HG02623 (cell line): ENCODE measurements around the gene NLRC3.

Source experiments
- ATAC-seq: cut with Tn5 transposase; IDR thresholded peaks from one replicate; pipeline ENCODE4 v1.9.1; 2021; ENCODE audit warnings: moderate library complexity; ENCODE audit not compliant: unreplicated experiment

The NLRC3 gene

DNA sequence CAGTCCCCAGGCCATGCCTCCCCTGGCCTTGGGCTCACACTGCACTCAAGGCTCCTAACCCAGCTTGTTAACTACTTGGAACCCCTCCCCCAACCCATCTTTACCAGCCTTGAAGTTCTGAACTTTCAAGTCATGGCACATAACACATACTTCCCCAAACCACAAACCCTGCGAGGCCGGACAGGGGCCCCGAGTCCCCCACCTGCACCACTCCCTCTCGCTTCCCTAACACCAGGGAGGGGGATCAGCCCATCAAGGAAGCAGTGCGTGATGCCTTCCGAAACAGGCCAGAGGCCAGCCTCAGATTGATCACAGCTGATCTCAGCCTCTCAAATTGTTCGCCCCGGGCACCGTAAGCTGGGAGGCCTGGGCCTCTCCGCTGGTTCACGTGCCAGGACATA lies 3.0 kb upstream of the NLRC3 start:
- no peak for ATAC-seq

GRCh38 chr16:3579776-3580175 lies 2.6 kb upstream of the NLRC3 start:
- ATAC-seq = no peak

DNA sequence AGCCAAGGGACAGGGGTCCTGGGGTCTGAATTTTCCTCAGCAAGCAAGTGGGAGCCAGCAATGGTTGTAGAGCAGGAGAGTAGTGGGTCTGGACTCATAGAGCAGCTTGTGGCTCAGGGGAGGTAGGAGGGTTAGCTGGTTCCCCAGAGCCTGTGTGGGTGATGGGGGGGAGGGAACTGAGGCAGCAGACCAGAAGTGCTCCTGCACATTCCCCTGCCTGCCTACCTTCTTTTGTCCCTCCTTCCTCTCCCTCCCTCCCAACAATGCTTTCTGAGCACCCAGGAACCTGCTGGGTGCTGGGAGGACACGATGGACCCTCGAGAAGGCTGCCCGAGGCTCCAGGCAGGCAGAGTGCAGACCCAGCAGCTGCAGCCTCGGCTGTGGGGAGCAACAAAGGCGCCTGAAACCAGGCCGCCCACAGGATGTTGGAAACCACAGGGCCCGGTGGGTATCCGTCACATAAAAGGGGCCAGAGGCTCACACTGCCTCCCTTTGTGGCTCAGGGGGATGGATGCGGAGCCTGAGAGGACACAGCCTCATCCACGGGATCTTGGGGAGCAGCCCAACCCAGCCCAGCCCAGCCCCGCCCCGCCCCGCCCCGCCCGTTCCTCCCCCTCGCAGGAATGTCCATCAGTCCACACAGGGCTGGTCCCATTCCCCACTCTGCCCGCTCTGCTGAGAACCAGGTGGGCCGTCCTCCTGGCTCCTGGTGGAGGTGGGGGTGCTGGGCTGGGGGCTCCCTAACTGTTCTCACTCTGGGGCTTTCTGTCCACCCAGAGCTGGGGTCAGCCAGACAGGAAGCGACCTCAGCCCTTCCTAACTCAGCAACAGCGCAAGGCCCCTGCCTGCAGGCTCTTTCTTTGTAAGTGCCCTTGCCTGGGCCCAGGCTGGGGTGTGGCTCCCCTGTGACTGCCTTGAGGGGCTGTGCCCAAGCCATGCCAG lies 1.7 kb upstream of the NLRC3 start:
- peak; percentile 53 for ATAC-seq

DNA sequence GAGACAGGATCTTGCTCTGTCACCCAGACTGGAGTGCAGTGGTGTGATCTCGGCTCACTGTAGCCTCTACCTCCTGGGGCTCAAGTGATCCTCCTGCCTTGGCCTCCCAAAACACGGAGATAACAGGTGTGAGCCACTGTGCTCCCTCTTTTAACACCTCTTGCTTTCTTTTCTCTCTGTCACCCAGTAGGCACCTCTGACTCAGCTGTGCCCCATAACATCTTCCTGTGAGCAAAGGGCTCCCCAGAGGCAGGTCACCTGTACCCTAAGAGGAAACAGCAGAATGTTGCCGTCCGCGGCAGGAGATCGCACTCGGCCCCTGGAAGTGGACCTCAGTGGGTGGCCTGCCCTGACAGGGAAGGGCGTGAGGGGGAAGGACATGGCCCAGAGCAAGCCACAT lies 918 bp upstream of the NLRC3 start:
- ATAC-seq = no peak

DNA sequence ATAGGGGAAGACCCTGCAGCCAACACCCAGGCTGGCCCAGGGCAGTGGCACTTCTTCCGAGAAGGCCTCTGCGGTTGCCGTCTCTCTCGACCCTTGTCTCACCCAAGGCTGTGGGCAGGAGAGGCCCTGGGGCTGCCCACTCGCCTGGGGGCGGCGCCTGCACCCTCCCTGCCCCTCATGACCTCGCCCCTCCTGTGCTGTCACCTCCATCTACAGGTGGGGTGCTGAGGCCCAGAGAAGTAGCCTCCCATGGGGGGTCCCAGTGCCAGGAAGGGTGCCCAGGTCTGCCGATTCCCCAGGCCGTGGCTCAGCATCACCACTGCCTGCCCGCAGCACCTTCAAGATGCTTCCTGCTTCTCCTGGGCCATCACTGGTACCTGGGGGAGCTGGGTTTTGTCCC lies 992 bp downstream of the NLRC3 start:
- no peak for ATAC-seq

DNA sequence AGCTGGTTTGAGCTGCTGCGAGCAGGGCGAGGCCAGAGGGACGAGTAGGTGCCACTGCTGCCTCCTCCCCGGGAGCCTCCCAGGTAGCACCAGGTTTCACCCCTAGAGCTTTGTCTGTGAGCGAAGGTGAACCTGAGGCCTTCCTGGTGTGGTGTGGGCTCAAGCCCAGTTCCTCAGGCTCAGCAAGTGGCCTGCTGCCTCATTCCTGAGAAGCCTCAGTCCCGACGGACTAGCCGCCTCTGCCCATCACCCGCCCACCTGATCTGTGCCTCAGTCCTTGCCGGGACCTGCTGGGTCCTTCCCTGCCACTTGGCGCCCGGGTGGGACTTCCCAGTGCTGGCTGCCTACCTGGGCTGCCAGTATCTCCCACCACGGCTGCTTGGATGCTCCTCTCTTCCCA lies 1.7 kb downstream of the NLRC3 start:
- ATAC-seq = no peak

DNA sequence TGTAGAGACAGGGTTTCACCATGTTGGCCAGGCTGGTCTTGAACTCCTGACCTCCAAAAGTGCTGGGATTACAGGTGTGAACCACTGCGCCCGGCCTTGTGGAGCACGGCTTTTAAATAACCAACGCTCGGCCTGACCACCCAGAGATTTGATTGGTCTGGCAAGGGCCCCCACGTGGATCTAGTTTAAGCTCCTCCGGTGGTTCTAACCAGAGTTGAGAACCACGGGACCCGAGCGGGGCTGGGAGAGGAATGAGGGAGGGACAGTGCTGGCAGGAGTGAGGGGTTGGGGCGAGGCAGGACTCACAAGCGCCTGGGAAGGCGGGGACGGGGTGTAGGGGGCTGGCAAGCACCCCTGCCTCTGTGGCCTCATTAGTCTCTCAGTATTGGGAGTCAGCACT lies 3.0 kb downstream of the NLRC3 start:
- ATAC-seq = no peak

- ATAC-seq = no peak
Observed at GRCh38 chr16:3573146-3573815, 3.9 kb downstream of the NLRC3 start.

DNA sequence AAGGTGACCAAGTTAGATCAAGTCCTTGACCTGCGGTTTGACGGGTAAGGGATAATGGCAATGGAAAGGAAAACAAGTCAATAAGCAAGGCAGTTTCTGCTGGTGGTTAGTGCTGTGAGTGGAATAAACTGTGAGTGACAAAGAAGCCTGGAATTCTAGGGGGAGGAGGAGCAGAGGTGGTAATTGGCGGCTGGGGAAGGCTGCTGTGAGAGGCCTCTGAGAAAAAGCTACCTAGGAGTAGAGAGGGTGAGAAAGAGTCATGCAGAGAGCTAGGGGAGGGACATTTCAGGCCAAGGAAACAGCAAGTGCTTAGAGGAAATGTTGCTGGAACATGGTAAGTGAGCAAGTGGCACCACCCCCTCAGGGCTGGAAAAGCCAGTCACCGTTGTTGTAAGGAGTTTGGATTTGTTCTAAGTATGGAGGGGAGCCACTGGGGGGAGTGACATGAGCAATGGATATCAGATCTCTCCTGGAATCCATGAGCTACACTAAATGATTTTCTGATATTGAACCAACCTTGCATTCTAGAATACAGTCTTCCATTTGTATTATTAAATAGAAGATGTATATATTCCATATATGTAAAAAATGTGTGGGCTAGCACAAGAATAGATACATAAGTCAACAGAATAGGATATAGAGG lies 6.7 kb downstream of the NLRC3 start:
- no peak for ATAC-seq

- ATAC-seq = no peak
Observed at GRCh38 chr16:3569851-3570250, 7.4 kb downstream of the NLRC3 start.

DNA sequence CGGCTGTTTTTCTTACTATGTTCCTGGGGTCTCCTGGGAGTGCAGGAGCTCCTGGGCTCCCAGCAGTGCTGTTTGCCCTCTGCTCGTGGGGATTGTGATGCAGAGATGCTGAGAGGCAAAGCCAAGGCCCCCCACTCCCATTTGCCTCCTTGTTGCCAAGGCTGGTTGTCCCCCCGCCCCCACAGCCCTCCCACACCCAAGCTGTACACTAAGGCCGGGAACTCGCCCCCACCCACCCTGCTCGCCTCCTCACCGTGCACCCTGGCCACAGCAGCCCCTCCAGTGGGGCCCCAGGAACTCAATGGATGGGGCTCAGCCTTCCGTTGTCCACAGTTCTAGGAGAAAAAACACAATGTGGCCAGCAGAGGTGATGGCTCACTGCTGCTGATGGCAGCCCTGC lies 10.2 kb downstream of the NLRC3 start:
- ATAC-seq = no peak

DNA sequence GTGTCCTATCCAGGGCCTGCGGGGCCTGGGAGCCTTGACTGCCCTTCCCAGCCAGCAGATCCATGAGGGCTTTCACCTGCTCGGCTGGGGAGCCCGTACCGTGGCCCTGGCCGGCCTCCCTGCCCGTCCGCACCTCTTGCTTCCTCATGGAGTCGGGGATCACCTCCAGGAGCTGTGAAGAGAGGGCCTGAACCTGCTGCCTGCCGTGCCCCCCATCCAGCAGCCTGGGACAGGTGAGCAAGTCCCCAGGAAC lies 12.4 kb downstream of the NLRC3 start:
- no peak for ATAC-seq

- ATAC-seq = no peak
Observed at GRCh38 chr16:3564130-3564888, 12.9 kb downstream of the NLRC3 start.

DNA sequence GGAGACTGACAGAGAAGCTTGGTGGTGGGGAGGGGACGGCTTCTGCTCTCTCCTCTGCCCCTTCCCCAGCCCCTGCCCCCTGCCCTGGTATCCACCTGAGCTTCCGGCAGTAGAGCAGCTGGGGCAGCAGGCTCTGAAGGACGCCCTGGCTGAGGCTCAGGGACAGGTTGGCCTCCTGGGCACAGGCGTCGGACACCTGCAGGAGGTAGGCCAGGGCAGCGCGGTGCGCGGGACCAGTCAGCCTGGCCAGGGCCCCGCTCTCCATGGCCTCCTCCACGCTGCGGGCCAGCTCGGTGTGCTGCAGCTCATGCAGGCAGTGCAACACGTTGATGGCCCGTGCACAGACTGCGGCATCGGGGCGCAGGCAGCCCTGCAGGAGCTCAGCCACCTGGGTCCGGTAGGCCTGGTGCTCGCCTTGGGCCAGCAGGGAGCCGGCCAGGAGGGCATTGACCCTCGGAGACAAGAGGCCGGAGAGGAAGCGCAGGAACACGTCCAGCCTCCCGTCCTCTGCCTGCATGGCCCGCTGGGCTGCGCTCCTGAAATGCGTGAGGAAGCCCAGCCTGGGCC lies 14.2 kb downstream of the NLRC3 start:
- no peak for ATAC-seq

GRCh38 chr16:3561626-3562025 lies 15.6 kb downstream of the NLRC3 start:
- no peak for ATAC-seq

- ATAC-seq = no peak
Observed at GRCh38 chr16:3554351-3554928, 22.8 kb downstream of the NLRC3 start.

DNA sequence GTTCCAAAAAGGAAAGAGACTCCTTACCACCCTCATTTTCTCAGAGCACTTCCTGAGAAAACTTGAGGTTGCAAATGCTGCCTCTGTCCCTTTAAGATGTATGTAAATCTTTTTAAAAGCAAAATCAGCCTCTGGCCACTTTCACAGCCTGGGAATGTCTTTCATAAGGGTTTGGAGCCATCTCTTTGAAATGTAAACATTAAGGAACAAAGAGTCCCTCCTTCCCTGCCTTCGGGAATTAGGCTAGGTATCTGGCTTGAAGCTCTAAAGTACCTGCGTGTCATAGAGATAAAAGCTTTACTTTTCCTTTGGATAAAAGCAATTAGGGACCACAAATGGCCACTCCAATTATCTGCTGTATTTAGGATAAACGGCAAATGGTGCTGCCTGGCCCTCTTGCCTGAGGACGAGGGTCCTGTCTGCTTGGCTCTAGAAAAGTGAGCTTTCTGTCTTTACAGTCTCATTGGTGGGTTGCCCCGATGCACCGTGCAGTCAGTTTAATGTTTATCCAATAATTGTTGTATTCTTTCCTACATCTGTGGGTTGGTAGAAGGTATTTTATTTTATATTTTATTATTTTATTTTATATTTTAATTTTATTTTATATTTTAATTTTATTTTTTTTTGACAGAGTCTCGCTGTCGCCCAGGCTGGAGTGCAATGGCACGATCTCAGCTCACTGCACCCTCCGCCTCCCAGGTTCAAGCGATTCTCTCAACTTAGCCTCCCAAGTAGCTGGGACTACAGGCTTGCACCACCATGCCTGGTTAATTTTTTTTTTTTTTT lies 23.9 kb downstream of the NLRC3 start:
- no peak for ATAC-seq

DNA sequence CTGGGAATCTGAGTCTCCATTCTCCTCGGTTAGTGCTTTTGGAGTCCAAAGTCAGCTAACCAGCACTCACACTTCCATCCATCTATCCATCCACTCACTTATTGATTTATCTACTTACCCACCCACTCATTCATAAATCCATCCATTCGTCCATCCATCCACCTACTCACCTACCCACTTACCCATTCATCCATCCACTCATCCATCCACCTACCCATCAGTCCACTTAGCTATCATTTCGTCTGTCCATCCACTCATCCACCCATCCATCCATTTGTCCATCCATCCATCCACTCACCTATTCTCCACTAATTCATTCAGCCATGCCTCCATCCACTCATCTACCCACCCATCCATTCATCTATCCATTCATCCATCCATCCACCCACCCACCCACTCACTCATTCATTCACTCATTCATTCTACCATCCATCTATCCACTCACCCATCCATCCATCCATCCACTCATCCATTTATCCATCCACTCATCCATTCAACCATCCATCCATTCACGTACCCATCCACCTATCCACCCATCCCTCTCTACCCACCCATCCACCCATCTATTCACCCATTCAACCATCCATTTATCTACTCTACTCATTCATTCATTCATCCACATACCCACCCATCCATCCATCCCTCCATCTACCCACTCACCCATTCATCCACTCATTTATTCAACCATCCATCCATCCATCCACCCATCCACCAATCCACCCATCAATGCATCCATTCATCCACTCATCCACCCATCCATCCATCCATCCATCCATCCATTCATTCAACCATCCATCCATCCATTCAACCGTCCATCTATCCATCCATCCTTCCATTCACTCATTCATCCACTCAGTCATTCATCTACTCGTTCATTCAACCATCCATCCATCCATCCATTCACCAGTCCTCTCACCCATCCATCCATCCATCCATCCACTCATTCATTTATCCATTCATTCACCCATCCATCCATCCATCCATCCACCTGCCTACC lies 26.1 kb downstream of the NLRC3 start:
- no peak for ATAC-seq

DNA sequence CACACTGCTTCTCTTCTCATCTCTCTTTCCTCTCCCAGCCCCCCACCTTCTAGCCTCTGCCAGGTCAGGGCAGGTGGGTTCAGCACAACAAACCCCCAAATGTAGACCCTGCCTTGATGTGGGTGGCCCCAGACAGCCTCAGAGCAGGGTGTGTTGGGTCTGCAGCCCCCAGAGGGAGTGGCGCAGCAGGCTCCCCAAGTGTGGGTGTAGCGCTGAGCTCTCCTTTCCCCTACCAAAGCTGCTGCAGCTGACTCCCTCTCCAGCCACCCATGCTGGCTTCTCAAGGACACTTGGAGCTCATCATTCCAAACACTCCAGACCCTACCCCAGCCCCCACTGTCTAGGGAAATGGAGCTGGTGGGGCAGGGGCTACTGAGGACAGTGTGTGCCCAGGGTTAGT lies 27.3 kb downstream of the NLRC3 start:
- ATAC-seq = no peak
